ENCODE results near the gene DNAH10.

DNA sequence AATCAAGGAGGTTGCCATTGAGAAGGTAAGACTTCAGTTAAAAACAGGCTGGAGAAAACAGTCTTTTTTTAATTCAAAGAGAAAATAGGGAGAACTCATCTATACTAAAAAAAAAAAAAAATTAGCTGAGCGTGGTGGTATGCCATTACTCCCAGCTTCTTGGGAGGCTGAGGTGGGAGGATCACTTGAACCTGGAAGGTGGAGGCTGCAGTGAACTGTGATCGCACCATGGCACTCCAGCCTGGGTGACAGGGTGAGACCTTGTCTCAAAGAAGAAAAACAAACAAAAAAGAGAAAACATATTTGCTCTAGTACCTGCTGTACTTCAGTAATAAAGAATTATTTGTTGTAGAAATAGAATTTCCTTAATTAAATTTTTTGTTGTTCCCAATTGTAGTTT lies 68.6 kb downstream of the DNAH10 start:
- TF ChIP-seq, protein P1, sequence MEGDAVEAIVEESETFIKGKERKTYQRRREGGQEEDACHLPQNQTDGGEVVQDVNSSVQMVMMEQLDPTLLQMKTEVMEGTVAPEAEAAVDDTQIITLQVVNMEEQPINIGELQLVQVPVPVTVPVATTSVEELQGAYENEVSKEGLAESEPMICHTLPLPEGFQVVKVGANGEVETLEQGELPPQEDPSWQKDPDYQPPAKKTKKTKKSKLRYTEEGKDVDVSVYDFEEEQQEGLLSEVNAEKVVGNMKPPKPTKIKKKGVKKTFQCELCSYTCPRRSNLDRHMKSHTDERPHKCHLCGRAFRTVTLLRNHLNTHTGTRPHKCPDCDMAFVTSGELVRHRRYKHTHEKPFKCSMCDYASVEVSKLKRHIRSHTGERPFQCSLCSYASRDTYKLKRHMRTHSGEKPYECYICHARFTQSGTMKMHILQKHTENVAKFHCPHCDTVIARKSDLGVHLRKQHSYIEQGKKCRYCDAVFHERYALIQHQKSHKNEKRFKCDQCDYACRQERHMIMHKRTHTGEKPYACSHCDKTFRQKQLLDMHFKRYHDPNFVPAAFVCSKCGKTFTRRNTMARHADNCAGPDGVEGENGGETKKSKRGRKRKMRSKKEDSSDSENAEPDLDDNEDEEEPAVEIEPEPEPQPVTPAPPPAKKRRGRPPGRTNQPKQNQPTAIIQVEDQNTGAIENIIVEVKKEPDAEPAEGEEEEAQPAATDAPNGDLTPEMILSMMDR (IDR thresholded peaks at IDR 0.05) = no peak
- TF ChIP-seq POLR2A (IDR thresholded peaks at IDR 0.05) = no peak

Data from adrenal gland (tissue), 5 donors.